B cell (primary cell): Measurements from ENCODE around the gene DGKQ.

Experiments used
- CTCF ChIP-seq: fragments of 200-600 bp; IDR thresholded peaks from one replicate; pipeline ENCODE4 v1.8.0; 2022; ENCODE audit warnings: antibody characterized with exemption, mild to moderate bottlenecking
- EZH2 ChIP-seq: IDR thresholded peaks from 2 replicates; pipeline ENCODE4 v1.6.1; 2012; ENCODE audit warnings: borderline replicate concordance, low read depth, mild to moderate bottlenecking, moderate library complexity, low read length; ENCODE audit not compliant: insufficient read depth, poor library complexity, severe bottlenecking

DNA sequence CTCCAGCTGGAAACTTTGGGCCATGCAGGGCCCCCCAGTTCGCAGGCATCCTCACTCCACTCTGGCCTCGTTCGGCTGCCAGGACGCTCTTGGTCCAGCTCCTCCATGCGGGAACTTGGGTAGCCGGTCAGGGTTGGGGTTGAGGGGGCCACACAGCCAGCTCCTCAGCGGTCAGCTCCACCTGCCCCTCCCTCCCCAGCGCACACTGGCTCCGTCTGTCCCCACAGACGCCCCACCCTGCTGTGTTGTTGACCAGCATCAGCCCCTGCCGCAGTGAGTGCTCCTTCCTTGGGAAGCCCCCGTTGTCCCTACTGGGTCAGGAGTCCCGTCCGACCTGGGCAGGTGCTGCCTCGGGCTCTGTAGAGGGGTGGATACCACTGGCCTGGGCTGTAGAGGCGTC is 43.8 kb upstream of the DGKQ start:
- TF ChIP-seq CTCF (no peak), EZH2 (no peak)
